ENCODE data around the gene NINJ2.
"Not testable (repeated sequence)": the region's sequence is repeated elsewhere in the genome, so short reads cannot be mapped to it uniquely, and the experiment has no call there.

Gene NINJ2

DNA sequence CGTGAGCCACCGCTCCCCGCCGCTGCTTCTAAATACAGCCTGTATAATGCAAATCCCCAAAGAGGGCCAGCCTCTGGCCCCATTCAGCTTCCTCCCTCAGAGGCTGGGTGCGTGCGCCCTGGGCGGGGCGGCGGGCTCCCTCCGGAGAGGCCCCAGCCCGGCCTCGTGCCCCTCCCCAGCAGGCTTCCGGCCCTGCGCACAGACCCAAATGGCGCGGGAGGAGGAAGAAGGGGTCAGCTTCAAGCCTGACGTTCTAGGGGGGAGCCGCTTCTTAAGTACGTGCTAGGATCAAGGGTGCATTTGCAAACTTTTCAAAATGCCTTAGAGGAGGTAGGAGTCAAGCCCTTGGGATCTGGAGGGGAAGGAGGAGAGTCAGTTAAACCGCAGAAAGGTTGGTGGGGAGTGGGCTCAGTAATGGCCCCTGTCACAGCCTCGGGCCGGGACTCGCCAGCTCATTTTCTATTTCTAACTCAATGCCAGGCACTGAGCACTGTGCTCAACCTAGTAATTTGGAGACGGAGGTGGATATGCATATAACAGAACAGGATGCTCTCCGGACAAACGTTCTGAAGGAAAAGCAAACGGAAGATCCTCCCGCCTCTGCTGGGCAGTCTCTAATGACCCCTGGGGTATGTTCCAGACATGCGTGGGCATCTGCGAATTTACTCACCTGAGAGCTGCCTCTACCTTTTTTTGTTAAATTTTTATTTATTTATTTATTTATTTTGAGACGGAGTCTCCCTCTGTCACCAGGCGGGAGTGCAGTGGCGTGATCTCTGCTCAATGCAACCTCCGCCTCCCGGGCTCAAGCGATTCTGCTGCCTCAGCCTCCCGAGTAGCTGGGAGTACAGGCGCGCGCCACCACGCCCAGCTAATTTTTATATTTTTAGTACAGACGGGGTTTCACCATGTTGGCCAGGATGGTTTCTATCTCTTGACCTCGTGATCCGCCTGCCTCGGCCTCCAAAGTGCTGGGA lies 32.3 kb downstream of the NINJ2 start:
- DNase-seq (ENCODE audit: low read depth) = no peak
- TF ChIP-seq CTCF (IDR thresholded peaks at IDR 0.05; ENCODE audit: control insufficient read depth, extremely low read depth, insufficient read depth) = no peak
- H3K4me3 ChIP-seq (ENCODE audit: low read depth, low read length) = no peak overlapping the region

DNA sequence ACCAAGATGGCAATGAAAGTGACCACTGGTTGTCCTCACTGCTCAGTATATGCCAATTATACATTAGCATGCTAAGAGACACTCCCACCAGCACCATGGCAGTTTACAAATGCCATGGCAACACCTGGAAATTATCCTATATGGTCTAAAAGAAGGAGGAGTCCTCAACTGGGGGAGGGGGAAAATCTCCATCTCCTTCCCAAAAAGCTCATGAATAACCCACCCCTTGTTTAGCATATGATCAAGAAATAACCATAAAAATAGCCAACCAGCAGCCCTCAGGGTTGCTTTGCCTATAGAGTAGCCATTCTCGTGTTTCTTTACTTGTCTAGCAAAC lies 34.5 kb downstream of the NINJ2 start:
- H3K4me3 ChIP-seq (ENCODE audit: low read depth, low read length); DNase-seq (ENCODE audit: low read depth): not testable (repeated sequence)

- no peak overlapping the region for H3K4me3 ChIP-seq (ENCODE audit: low read depth, low read length)
- no peak for TF ChIP-seq CTCF (IDR thresholded peaks at IDR 0.05; ENCODE audit: control insufficient read depth, extremely low read depth, insufficient read depth)
- no peak for DNase-seq (ENCODE audit: low read depth)
Observed at GRCh38 chr12:627863-628741, 35.1 kb downstream of the NINJ2 start.

DNA sequence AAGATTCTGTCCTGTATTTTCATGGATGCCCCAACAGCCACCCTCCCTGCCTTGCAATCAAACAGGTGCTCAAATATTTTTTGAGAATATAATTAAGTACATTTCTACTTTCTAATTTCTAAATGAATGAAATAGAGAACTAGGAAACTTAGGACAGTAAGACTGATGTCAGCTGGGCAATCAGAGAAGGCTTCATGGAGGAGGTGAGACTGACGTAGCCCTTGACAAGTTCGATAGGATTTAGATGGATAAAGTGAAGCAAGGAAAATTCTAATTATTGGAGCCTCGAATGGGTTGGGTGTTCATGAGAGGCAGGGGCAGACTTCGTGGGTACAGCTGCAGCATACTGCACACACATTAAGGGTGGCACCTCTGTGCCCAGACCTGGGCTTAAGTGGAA lies 36.0 kb downstream of the NINJ2 start:
- no peak for DNase-seq (ENCODE audit: low read depth)
- TF ChIP-seq CTCF (IDR thresholded peaks at IDR 0.05; ENCODE audit: control insufficient read depth, extremely low read depth, insufficient read depth) = no peak
- H3K4me3 ChIP-seq (ENCODE audit: low read depth, low read length) = no peak overlapping the region

- H3K4me3 ChIP-seq (ENCODE audit: low read depth, low read length) = no peak overlapping the region
- no peak for DNase-seq (ENCODE audit: low read depth)
- no peak for TF ChIP-seq CTCF (IDR thresholded peaks at IDR 0.05; ENCODE audit: control insufficient read depth, extremely low read depth, insufficient read depth)
Observed at GRCh38 chr12:625998-626397, 37.2 kb downstream of the NINJ2 start.

- no peak overlapping the region for H3K4me3 ChIP-seq (ENCODE audit: low read depth, low read length)
- no peak for DNase-seq (ENCODE audit: low read depth)
- TF ChIP-seq CTCF (IDR thresholded peaks at IDR 0.05; ENCODE audit: control insufficient read depth, extremely low read depth, insufficient read depth) = no peak
Observed at GRCh38 chr12:623865-624372, 39.3 kb downstream of the NINJ2 start.

All from LNCaP clone FGC (cell line).